HG02571 (cell line): ENCODE data around the gene ISL2.

Experiments used
- ATAC-seq: cut with Tn5 transposase; IDR thresholded peaks from one replicate; pipeline ENCODE4 v1.9.1; 2021; ENCODE audit warnings: mild to moderate bottlenecking, moderate library complexity; ENCODE audit not compliant: unreplicated experiment

Gene ISL2

GRCh38 chr15:76327191-76328105, 9.1 kb upstream of the ISL2 start:
- ATAC-seq, result no peak

GRCh38 chr15:76328106-76328696, 8.4 kb upstream of the ISL2 start:
- ATAC-seq, result no peak

GRCh38 chr15:76328958-76329357, 7.6 kb upstream of the ISL2 start:
- no peak for ATAC-seq

GRCh38 chr15:76330080-76330680, 6.4 kb upstream of the ISL2 start:
- no peak for ATAC-seq

GRCh38 chr15:76332796-76333195, 3.8 kb upstream of the ISL2 start:
- no peak for ATAC-seq

GRCh38 chr15:76333309-76333708, 3.3 kb upstream of the ISL2 start:
- no peak for ATAC-seq

- ATAC-seq, result no peak
Measured at GRCh38 chr15:76333720-76334437, 2.7 kb upstream of the ISL2 start.

- no peak for ATAC-seq
Measured at GRCh38 chr15:76334438-76335306, 1.9 kb upstream of the ISL2 start.

- no peak for ATAC-seq
Measured at GRCh38 chr15:76335307-76336253, 993 bp upstream of the ISL2 start.

- no peak for ATAC-seq
Measured at GRCh38 chr15:76337059-76337695, 604 bp downstream of the ISL2 start.

- ATAC-seq, result no peak
Measured at GRCh38 chr15:76337696-76338485, 1.3 kb downstream of the ISL2 start.

GRCh38 chr15:76338486-76339304, 2.1 kb downstream of the ISL2 start:
- no peak for ATAC-seq

- no peak for ATAC-seq
Measured at GRCh38 chr15:76339305-76340197, 3.0 kb downstream of the ISL2 start.

- ATAC-seq, result no peak
Measured at GRCh38 chr15:76340198-76340802, 3.7 kb downstream of the ISL2 start.

GRCh38 chr15:76340803-76341365, 4.3 kb downstream of the ISL2 start:
- no peak for ATAC-seq
